Chondrocyte (in vitro differentiated cells): ENCODE data around the gene NUFIP2. TPM values are rescaled to one million over a fixed set of nuclear protein-coding genes. Genes with fewer than 3 reads are reported as not detected.

Source experiments
- DNase-seq: peaks from one replicate; pipeline ENCODE4 v3.0.0; 2021; ENCODE audit warnings: mixed read lengths, low spot score
- H3K27ac Mint-ChIP-seq: one replicate; pipeline ENCODE4 v1.8.0; 2021; ENCODE audit warnings: mild to moderate bottlenecking, moderate library complexity, mixed read lengths; ENCODE audit not compliant: unreplicated experiment
- H3K27me3 Mint-ChIP-seq: 2 replicates; pipeline ENCODE4 v1.8.0; 2021; ENCODE audit warnings: low read depth, mixed read lengths
- H3K36me3 Mint-ChIP-seq: 2 replicates; pipeline ENCODE4 v1.8.0; 2021; ENCODE audit warnings: low read depth, mixed read lengths
- H3K4me1 Mint-ChIP-seq: 2 replicates; pipeline ENCODE4 v1.8.0; 2021; ENCODE audit warnings: low read depth, mild to moderate bottlenecking, mixed read lengths
- H3K4me3 Mint-ChIP-seq: one replicate; pipeline ENCODE4 v1.8.0; 2021; ENCODE audit warnings: mild to moderate bottlenecking, moderate library complexity, mixed read lengths; ENCODE audit not compliant: unreplicated experiment
- H3K9me3 Mint-ChIP-seq: 2 replicates; pipeline ENCODE4 v1.8.0; 2021; ENCODE audit warnings: low read depth, mixed read lengths
- total RNA-seq: library from RNA; stranded (reverse); gene quantifications from 3 replicates; pipeline ENCODE4 v1.2.1, GENCODE V29; 2021
- TF ChIP-seq, protein P1 (sequence below): fragments of 200-600 bp; sonication (generic); IDR thresholded peaks from 2 replicates; pipeline ENCODE4 v1.5.0; 2021; ENCODE audit warnings: antibody characterized with exemption, mild to moderate bottlenecking, moderate library complexity

NUFIP2 gene
- total RNA-seq, 1 donor from 2014 or later: 50.3 TPM

DNA sequence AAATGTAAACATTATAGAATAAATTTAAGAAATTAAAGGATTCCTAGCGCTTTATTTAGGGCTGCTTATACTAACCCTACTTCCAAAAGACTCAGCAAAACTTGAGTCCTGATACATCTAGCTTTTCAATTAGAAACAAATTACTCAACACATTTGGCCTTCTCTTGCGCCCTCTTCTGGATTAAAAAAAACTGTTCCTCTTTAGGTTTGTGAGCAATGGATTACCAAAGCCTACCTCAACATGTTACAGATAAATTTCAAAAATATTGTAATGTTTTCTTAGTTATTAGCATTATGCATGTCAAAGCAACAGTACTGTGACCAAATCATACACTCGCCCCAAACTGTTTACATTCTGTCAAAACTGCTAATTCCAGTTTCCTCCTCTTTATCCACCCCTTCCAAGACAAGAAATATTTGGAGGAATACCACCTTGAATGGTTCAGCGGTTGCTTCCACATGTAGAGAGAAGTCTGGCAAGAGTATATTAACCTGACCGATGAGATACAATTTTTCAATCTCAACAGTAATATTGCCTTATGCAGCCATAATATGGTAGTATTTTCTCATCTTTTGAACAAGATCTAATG is 2.7 kb downstream of the NUFIP2 start:
- Mint-ChIP-seq H3K27ac (peak overlapping the region; percentile 92), H3K9me3 (no peaks in the 10 kb centered on the region), H3K4me3 (peak overlapping the region; percentile 86), H3K27me3 (no peaks in the 10 kb centered on the region), H3K4me1 (peaks cover 57% of the 10 kb centered on the region), H3K36me3 (peaks cover 20% of the 10 kb centered on the region)
- TF ChIP-seq, protein P1, sequence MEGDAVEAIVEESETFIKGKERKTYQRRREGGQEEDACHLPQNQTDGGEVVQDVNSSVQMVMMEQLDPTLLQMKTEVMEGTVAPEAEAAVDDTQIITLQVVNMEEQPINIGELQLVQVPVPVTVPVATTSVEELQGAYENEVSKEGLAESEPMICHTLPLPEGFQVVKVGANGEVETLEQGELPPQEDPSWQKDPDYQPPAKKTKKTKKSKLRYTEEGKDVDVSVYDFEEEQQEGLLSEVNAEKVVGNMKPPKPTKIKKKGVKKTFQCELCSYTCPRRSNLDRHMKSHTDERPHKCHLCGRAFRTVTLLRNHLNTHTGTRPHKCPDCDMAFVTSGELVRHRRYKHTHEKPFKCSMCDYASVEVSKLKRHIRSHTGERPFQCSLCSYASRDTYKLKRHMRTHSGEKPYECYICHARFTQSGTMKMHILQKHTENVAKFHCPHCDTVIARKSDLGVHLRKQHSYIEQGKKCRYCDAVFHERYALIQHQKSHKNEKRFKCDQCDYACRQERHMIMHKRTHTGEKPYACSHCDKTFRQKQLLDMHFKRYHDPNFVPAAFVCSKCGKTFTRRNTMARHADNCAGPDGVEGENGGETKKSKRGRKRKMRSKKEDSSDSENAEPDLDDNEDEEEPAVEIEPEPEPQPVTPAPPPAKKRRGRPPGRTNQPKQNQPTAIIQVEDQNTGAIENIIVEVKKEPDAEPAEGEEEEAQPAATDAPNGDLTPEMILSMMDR: peak; percentile 90
- DNase-seq: no peak

DNA sequence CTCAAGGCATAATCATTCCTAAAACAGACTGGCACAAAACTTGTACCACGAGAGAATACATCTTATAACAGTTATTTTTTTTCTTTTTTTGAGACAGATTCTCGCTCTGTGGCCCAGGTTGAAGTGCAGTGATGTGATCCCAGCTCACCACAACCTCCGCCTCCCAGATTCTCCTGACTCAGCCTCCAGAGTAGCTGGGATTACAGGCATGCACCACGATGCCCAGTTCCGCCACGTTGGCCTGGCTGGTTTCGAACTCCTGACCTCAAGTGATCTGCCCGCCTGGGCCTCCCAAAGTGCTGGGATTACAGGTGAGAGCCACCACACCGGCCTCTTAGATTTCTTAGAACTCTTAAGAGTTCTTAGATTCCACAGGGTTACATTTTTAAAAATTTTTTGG is 4.1 kb downstream of the NUFIP2 start:
- H3K4me1 Mint-ChIP-seq: peaks cover 58% of the 10 kb centered on the region
- no peaks in the 10 kb centered on the region for H3K27me3 Mint-ChIP-seq
- no peak for DNase-seq
- H3K36me3 Mint-ChIP-seq: peaks cover 25% of the 10 kb centered on the region
- no peaks in the 10 kb centered on the region for H3K9me3 Mint-ChIP-seq
- TF ChIP-seq, protein P1: no peak
- peak overlapping the region; percentile 73 for H3K27ac Mint-ChIP-seq
- H3K4me3 Mint-ChIP-seq: peak overlapping the region; percentile 28

DNA sequence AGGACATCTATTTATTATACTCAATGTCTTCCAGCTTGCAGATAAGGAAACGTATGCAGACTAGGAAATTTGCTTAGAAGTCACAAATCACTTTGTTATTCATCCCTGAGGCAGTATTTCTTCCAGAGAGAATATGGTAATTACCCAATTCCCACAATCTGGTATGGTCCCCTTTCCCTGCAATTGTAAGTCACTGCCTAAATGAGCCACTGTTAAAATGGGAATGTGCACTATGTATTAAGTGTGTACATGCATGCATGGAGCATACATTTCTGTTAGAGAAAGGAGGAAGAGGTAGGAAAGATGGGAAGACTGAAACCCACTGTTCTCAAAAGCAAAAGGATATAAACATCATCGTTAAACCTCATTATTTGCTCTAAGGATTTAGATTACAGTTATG is 10.0 kb downstream of the NUFIP2 start:
- Mint-ChIP-seq H3K27me3 (no peaks in the 10 kb centered on the region), H3K9me3 (no peaks in the 10 kb centered on the region), H3K36me3 (peaks cover 37% of the 10 kb centered on the region), H3K4me1 (peaks cover 40% of the 10 kb centered on the region), H3K27ac (no peak overlapping the region), H3K4me3 (no peak overlapping the region)
- DNase-seq: no peak
- TF ChIP-seq, protein P1: no peak

DNA sequence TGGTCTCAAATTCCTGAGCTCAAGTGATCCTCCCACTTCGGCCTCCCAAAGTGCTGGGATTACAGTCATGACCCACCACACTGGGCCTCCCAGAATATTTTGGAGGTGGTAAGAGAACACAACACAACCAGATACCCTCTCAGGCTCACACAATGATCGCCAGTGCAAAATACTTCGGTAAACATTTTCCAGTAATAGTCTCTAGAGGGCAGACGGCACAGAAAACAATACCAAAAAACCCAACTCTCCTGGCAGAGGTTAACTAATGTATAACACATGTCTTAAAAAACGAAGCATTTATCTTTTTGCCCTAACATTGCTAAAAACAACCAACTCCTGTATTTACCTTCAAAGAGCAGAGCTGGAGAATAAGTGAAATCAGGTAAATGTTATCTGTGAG is 10.5 kb downstream of the NUFIP2 start:
- H3K4me3 Mint-ChIP-seq: no peak overlapping the region
- no peak for DNase-seq

DNA sequence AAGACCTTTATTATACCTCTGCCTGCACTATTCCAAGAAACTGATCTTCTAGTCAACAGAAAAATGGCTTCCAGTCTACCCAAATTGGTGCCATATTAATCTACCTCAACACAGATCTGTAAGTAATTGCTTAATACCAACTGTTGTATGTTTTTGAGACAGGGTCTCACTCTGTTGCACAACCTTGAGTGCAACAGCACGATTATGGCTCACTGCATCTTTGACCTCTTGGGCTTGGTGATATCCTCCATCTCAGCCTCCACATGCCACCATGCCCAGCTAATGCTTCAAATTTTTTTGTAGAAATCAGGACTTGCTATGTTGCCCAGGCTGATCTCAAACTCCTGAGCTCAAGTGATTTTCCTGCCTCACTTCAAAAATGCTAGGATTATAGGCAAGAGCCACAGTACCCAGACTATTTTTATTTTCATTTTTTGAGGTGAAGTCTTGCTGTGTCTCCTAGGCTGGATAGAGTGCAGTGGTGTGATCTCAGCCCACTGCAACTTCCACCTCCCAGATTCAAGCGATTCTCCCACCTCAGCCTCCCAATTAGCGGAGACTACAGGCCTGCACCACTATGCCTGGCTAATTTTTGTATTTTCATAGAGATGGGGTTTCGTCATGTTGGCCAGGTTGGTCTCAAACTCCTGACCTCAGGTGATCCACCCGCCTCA is 14.4 kb downstream of the NUFIP2 start:
- Mint-ChIP-seq H3K36me3 (peaks cover 24% of the 10 kb centered on the region), H3K27ac (peak overlapping the region; percentile 27)

More for the DNA sequence above, 10.5 kb downstream of the NUFIP2 start:
- Mint-ChIP-seq H3K27ac (no peak overlapping the region), H3K36me3 (peaks cover 34% of the 10 kb centered on the region), H3K4me1 (peaks cover 40% of the 10 kb centered on the region), H3K27me3 (no peaks in the 10 kb centered on the region), H3K9me3 (no peaks in the 10 kb centered on the region)
- TF ChIP-seq, protein P1: peak; percentile 64

More for the DNA sequence above, 14.4 kb downstream of the NUFIP2 start:
- H3K4me1 Mint-ChIP-seq: peaks cover 48% of the 10 kb centered on the region
- DNase-seq: no peak
- H3K9me3 Mint-ChIP-seq: no peaks in the 10 kb centered on the region
- H3K27me3 Mint-ChIP-seq: no peaks in the 10 kb centered on the region
- no peak overlapping the region for H3K4me3 Mint-ChIP-seq
- TF ChIP-seq, protein P1: no peak
